MCF 10A (cell line): ENCODE data around the gene BMPR1B. TPM values are rescaled to one million over a fixed set of nuclear protein-coding genes. Genes with fewer than 3 reads are reported as not detected.
A peak's percentile ranks its signal among the peaks of the same experiment; 100 is the strongest.

ENCODE experiments used
- BruUV-seq: library from RNA; stranded (reverse); fragments of 400-500 nt; replicated peaks from 2 replicates; lab custom pipeline; 2021; lab: Mats Ljungman, UMichigan
- CTCF ChIA-PET: fragments of 300-600 bp; sonication (Branson Sonifier 250); formaldehyde crosslinking; extraction: SDS; loops from one replicate; lab custom pipeline; 2021; ENCODE audit warnings: antibody characterized with exemption, inconsistent platforms; lab: Yijun Ruan, JAX
- POLR2A ChIA-PET: fragments of 300-600, 350-650 bp; sonication (Branson Sonifier 250); formaldehyde crosslinking; extraction: SDS; loops from one replicate; lab custom pipeline; 2020; ENCODE audit warnings: antibody characterized with exemption, inconsistent platforms; lab: Yijun Ruan, JAX
- DNase-seq: peaks from one replicate; pipeline ENCODE4 v3.0.0-alpha.2; 2018; ENCODE audit not compliant: unreplicated experiment
- H3K27ac Mint-ChIP-seq: one replicate; pipeline ENCODE4 v1.8.0; 2022; ENCODE audit warnings: mild to moderate bottlenecking, low read depth, mixed read lengths; ENCODE audit not compliant: unreplicated experiment
- H3K27me3 Mint-ChIP-seq: one replicate; pipeline ENCODE4 v1.8.0; 2022; ENCODE audit warnings: mixed read lengths; ENCODE audit not compliant: insufficient read depth, unreplicated experiment
- H3K36me3 Mint-ChIP-seq: one replicate; pipeline ENCODE4 v1.8.0; 2022; ENCODE audit warnings: mild to moderate bottlenecking, moderate library complexity, mixed read lengths; ENCODE audit not compliant: insufficient read depth, unreplicated experiment
- H3K4me1 Mint-ChIP-seq: one replicate; pipeline ENCODE4 v1.8.0; 2022; ENCODE audit warnings: mixed read lengths; ENCODE audit not compliant: insufficient read depth, unreplicated experiment
- H3K4me3 Mint-ChIP-seq: one replicate; pipeline ENCODE4 v1.8.0; 2022; ENCODE audit warnings: mild to moderate bottlenecking, moderate library complexity, mixed read lengths; ENCODE audit not compliant: unreplicated experiment
- H3K9me3 Mint-ChIP-seq: one replicate; pipeline ENCODE4 v1.8.0; 2022; ENCODE audit warnings: mixed read lengths; ENCODE audit not compliant: unreplicated experiment
- intact Hi-C: fragments of 100-400 bp; cut with micrococcal nuclease; formaldehyde crosslinking; loops from 2 replicates; pipeline ENCODE4 v1.14.1; 2022
- total RNA-seq: library from RNA; stranded (reverse); gene quantifications from 2 replicates; pipeline ENCODE4 v1.2.3, GENCODE V29; 2022
- TF ChIP-seq, protein P1 (sequence below): fragments of 200-600 bp; IDR thresholded peaks from one replicate; pipeline ENCODE4 v1.8.0; 2022; ENCODE audit warnings: antibody characterized with exemption, mild to moderate bottlenecking; ENCODE audit not compliant: unreplicated experiment

The BMPR1B gene
- total RNA-seq, 1 experiment from 2014 or later: 18.8 TPM

GRCh38 chr4:94767446-94767845 is 9.7 kb downstream of the BMPR1B start:
- Mint-ChIP-seq H3K27me3 (no peaks in the 10 kb centered on the region), H3K4me3 (no peak overlapping the region), H3K9me3 (no peaks in the 10 kb centered on the region), H3K36me3 (no peaks in the 10 kb centered on the region), H3K27ac (no peak overlapping the region), H3K4me1 (peaks cover 48% of the 10 kb centered on the region)
- no TSS peak for BruUV-seq
- ChIA-PET POLR2A (interaction anchor here (0.6 to 1.7 kb wide), 14 partner anchors 9 to 362 kb away, joined by 3 to 9 read pairs (median 3); partner anchors contain the start of gene BMPR1B), CTCF (interaction anchor here (0.6 to 1.5 kb wide), 5 partner anchors 9 to 327 kb away, joined by 3 to 5 read pairs (median 3); partner anchors contain the start of gene BMPR1B)
- TF ChIP-seq, protein P1, sequence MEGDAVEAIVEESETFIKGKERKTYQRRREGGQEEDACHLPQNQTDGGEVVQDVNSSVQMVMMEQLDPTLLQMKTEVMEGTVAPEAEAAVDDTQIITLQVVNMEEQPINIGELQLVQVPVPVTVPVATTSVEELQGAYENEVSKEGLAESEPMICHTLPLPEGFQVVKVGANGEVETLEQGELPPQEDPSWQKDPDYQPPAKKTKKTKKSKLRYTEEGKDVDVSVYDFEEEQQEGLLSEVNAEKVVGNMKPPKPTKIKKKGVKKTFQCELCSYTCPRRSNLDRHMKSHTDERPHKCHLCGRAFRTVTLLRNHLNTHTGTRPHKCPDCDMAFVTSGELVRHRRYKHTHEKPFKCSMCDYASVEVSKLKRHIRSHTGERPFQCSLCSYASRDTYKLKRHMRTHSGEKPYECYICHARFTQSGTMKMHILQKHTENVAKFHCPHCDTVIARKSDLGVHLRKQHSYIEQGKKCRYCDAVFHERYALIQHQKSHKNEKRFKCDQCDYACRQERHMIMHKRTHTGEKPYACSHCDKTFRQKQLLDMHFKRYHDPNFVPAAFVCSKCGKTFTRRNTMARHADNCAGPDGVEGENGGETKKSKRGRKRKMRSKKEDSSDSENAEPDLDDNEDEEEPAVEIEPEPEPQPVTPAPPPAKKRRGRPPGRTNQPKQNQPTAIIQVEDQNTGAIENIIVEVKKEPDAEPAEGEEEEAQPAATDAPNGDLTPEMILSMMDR: no peak
- DNase-seq: no peak
- intact Hi-C loops: no loop called here

DNA sequence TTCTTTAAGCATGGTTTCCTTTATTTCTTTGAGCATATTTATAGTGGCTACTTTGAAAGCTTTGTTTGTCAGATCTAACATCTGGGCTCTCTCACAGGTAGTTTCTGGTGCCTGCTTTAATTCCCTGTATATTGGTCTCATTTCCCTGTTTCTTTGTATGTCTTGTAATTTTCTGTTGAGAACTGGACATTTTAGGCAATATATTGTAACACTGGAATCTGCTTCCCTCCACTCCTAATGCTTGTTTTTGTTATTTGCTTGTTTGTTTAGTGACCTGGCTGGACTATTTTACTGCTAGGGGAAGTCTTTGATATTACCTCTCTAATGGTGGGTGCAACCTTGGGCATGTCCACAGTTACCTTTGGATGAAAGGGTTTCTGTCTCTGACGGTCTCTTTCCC is 25.0 kb downstream of the BMPR1B start:
- no peak for DNase-seq
- BruUV-seq: no TSS peak
- TF ChIP-seq, protein P1: no peak
- Mint-ChIP-seq H3K4me3 (no peak overlapping the region), H3K27ac (no peak overlapping the region), H3K4me1 (no peaks in the 10 kb centered on the region), H3K36me3 (peaks cover 6% of the 10 kb centered on the region), H3K9me3 (no peaks in the 10 kb centered on the region), H3K27me3 (no peaks in the 10 kb centered on the region)
- POLR2A ChIA-PET: no interaction called here
- intact Hi-C loops: no loop called here
- CTCF ChIA-PET: interaction anchor here (0.8 kb wide), 1 partner anchor 13 kb away, joined by 4 read pairs; no protein-coding TSS in a partner anchor

GRCh38 chr4:94791701-94792100 is 33.9 kb downstream of the BMPR1B start:
- Mint-ChIP-seq H3K27ac (no peak overlapping the region), H3K9me3 (no peaks in the 10 kb centered on the region), H3K36me3 (no peaks in the 10 kb centered on the region), H3K4me1 (no peaks in the 10 kb centered on the region), H3K4me3 (no peak overlapping the region), H3K27me3 (no peaks in the 10 kb centered on the region)
- BruUV-seq: no TSS peak
- TF ChIP-seq, protein P1: no peak
- no peak for DNase-seq
- ChIA-PET POLR2A (no interaction called here), CTCF (interaction anchor here (0.7 kb wide), 1 partner anchor 61 kb away, joined by 3 read pairs; no protein-coding TSS in a partner anchor)
- intact Hi-C loops: no loop called here

DNA sequence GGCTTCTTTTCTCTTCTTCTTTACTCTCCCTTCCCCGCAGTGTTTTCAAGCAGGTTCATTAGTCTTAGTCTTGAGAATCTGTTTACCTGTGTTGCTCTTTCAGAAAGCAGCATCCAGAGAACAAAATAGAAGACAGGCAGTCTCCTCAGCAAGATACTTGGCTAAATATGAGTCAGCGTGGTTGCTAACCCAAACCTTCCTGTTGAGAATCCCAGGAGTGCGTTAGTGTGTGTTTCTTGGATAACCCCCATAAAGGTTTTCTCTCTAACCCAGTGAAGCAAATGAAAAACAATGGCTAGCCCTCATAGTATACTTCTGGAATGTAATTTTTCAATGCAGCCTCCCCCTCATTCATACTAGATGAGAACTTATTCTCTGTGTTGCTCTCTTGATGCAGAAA is 41.1 kb downstream of the BMPR1B start:
- H3K27ac Mint-ChIP-seq: no peak overlapping the region
- H3K36me3 Mint-ChIP-seq: no peaks in the 10 kb centered on the region
- ChIA-PET CTCF (no interaction called here), POLR2A (no interaction called here)
- no peaks in the 10 kb centered on the region for H3K9me3 Mint-ChIP-seq
- peak; percentile 8 for DNase-seq
- no TSS peak for BruUV-seq
- no peaks in the 10 kb centered on the region for H3K27me3 Mint-ChIP-seq
- H3K4me3 Mint-ChIP-seq: no peak overlapping the region
- no peaks in the 10 kb centered on the region for H3K4me1 Mint-ChIP-seq
- TF ChIP-seq, protein P1: no peak
- intact Hi-C loops: no loop called here
